ENCODE results near the gene ARHGAP24. TPM values are rescaled to one million over a fixed set of nuclear protein-coding genes. Genes with fewer than 3 reads are reported as not detected.

ARHGAP24 gene
- total RNA-seq, 4 donors from 2014 or later = 54.8 to 88.6 (median 62.6) TPM

DNA sequence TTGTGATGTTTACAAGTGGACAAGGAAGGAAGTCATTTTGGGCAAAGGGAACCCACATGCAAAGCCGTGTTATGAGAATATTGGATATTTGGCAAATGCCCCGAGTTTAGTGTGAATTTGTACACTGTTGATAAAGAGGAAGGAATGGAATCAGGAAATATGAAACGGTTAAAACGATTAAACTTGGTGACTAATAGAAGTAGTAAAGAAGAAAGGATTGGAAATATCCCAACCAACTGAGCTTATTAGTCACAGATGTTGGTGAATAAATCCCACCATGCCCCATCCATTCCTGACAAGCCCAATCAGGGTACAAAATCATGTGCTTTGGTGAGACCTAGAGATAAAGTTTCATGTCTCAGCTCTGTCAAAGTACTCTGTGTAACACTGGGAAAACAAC lies 22.0 kb downstream of the ARHGAP24 start:
- TF ChIP-seq, protein P1, sequence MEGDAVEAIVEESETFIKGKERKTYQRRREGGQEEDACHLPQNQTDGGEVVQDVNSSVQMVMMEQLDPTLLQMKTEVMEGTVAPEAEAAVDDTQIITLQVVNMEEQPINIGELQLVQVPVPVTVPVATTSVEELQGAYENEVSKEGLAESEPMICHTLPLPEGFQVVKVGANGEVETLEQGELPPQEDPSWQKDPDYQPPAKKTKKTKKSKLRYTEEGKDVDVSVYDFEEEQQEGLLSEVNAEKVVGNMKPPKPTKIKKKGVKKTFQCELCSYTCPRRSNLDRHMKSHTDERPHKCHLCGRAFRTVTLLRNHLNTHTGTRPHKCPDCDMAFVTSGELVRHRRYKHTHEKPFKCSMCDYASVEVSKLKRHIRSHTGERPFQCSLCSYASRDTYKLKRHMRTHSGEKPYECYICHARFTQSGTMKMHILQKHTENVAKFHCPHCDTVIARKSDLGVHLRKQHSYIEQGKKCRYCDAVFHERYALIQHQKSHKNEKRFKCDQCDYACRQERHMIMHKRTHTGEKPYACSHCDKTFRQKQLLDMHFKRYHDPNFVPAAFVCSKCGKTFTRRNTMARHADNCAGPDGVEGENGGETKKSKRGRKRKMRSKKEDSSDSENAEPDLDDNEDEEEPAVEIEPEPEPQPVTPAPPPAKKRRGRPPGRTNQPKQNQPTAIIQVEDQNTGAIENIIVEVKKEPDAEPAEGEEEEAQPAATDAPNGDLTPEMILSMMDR (IDR thresholded peaks at IDR 0.05; ENCODE audit: low read depth) = no peak

GRCh38 chr4:85498068-85498733 lies 23.3 kb downstream of the ARHGAP24 start:
- TF ChIP-seq, protein P1 (IDR thresholded peaks at IDR 0.05; ENCODE audit: low read depth) = no peak

DNA sequence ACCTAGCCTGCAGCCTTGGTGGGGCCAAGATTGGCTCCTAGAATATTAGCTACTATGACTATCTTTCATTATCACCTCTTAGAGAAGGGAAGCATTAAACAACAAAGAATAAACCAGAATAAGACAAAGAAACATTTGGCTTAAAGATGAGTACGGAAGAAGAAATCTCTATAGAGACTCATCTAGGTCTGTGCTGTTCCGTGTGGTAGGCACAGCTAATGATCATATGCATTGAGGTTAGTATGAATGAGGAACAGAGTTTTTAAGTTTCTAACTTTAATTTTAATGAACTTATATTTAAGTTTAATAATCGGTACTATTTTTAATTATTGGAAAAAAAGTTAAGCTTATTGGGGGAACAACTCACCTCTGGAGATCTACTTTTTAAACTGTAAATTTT lies 24.6 kb downstream of the ARHGAP24 start:
- TF ChIP-seq, protein P1 (IDR thresholded peaks at IDR 0.05; ENCODE audit: low read depth) = no peak

GRCh38 chr4:85500110-85500867 lies 25.3 kb downstream of the ARHGAP24 start:
- TF ChIP-seq, protein P1 (IDR thresholded peaks at IDR 0.05; ENCODE audit: low read depth) = no peak

DNA sequence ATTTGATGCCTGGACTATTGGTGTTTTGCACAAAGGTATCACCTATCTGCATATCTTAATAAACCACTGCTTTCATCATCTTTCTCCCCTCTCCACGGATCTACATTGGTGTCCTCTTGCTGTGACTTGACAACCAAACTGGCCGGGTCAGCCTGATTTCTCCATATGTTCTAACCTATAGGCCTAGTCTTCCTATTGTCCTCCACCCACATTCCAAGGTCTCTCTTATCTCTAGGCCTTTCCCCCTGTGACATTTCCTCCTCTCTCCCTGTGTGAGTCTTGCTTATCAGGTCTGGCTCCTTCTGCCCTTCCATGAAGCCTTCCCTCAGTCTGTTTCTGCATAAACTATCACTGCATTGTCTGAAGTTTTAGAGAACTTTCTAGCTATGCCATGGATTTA lies 33.7 kb downstream of the ARHGAP24 start:
- TF ChIP-seq, protein P1 (IDR thresholded peaks at IDR 0.05; ENCODE audit: low read depth) = no peak

GRCh38 chr4:85509882-85510631 lies 35.1 kb downstream of the ARHGAP24 start:
- TF ChIP-seq, protein P1 (IDR thresholded peaks at IDR 0.05; ENCODE audit: low read depth) = no peak

DNA sequence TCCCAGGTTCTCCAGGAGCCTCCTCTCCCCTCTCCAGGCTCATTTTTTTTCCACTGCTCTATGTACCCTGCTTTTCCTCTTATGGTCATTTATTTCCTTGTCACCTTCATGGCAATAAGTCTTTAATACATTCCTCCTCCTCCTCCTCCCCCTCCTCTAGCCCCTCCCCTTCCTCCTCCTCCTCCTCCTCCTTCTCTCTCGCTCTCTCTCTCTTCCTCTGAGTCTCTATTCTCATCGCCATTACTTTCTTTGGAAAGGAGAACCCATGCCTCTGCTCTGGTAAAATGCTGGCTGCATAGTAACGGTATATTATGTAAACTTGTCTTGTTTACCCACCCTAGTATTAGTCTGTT lies 35.7 kb downstream of the ARHGAP24 start:
- TF ChIP-seq, protein P1 (IDR thresholded peaks at IDR 0.05; ENCODE audit: low read depth) = no peak

Measured in subcutaneous adipose tissue (tissue), 4 donors.